Thymus (tissue), 11 donors: ENCODE results near the gene OCEL1. TPM values are rescaled to one million over a fixed set of nuclear protein-coding genes. Genes with fewer than 3 reads are reported as not detected.

ENCODE experiments used
- DNase-seq, 9 donors: peaks; one replicate each; pipeline ENCODE4 v3.0.0-alpha.2; 2013; ENCODE audit warnings: low spot score in 9 of 9, low read depth in 6 of 9, missing footprints in 1 of 9
- H3K27ac ChIP-seq, 2 donors: one replicate each; pipeline ENCODE4 v1.5.1; 2013; ENCODE audit warnings: control low read depth in 1 of 2, low read depth in 1 of 2, low read length in 1 of 2, mild to moderate bottlenecking in 1 of 2, moderate library complexity in 1 of 2
- H3K27me3 ChIP-seq, 2 donors: one replicate each; pipeline ENCODE4 v1.5.1; 2013; ENCODE audit warnings: low read length in 1 of 2; ENCODE audit not compliant: control insufficient read depth in 2 of 2, insufficient read depth in 1 of 2
- H3K36me3 ChIP-seq, 2 donors: one replicate each; pipeline ENCODE4 v1.5.1; 2013; ENCODE audit warnings: low read length in 1 of 2, mild to moderate bottlenecking in 1 of 2, moderate library complexity in 1 of 2; ENCODE audit not compliant: control insufficient read depth in 2 of 2, insufficient read depth in 2 of 2
- H3K4me1 ChIP-seq, 2 donors: one replicate each; pipeline ENCODE4 v1.5.1; 2013; ENCODE audit warnings: low read length in 2 of 2; ENCODE audit not compliant: control insufficient read depth in 2 of 2, insufficient read depth in 2 of 2
- H3K4me3 ChIP-seq, 2 donors: one replicate each; pipeline ENCODE4 v1.5.1; 2013; ENCODE audit warnings: low read length in 2 of 2, control low read depth in 1 of 2, mild to moderate bottlenecking in 1 of 2
- H3K9me3 ChIP-seq, 2 donors: one replicate each; pipeline ENCODE4 v1.5.1; 2013; ENCODE audit warnings: low read length in 1 of 2, mild to moderate bottlenecking in 1 of 2; ENCODE audit not compliant: control insufficient read depth in 2 of 2, insufficient read depth in 1 of 2
- WGBS: extraction: QIAGEN DNeasy Blood & Tissue Kit; methylation state at CpG from one replicate; pipeline ENCODE4 v1.1.7; 2013; 5-methylcytosine and 5-hydroxymethylcytosine counted together
- polyA plus RNA-seq: library from polyadenylated mRNA; stranded (reverse); fragments of 200-250 nt; gene quantifications from one replicate; pipeline ENCODE4 v1.2.3, GENCODE V29; 2013
- total RNA-seq: library from RNA; stranded (reverse); fragments of 120-200 nt; gene quantifications from one replicate; pipeline ENCODE4 v1.2.4, GENCODE V29; 2013
- donor health status: healthy.

The OCEL1 gene
- total and polyA plus RNA-seq, 2 donors: 6.2 to 24.8 TPM

DNA sequence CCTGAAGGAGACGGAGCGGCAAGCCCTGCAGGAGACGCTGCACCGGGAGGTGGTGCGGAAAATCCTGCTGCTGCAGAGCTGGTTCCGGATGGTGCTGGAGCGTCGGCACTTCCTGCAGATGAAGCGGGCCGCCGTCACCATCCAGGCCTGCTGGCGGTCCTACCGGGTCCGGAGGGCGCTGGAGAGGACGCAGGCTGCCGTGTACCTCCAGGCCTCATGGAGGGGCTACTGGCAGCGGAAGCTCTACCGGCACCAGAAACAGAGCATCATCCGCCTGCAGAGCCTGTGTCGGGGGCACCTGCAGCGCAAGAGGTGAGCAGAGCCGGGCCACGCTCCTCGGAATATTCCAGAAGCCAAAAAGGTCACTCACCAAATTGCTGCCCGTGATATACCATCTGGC lies 33.3 kb upstream of the OCEL1 start:
- H3K9me3 ChIP-seq: peaks cover 0 to 1% of the 10 kb centered on the region in 2 donors
- H3K27ac ChIP-seq: no peak overlapping the region
- WGBS: 99% methylated on average over 26 of the region's 26 CpGs
- peaks cover 3 to 5% of the 10 kb centered on the region in 2 donors for H3K4me1 ChIP-seq
- H3K36me3 ChIP-seq: peaks cover 70 to 75% of the 10 kb centered on the region in 2 donors
- DNase-seq: no peak
- H3K4me3 ChIP-seq: no peak overlapping the region
- no peaks in the 10 kb centered on the region for H3K27me3 ChIP-seq

GRCh38 chr19:17194608-17195007 lies 31.4 kb upstream of the OCEL1 start:
- no peak for DNase-seq
- H3K27me3 ChIP-seq: no peaks in the 10 kb centered on the region
- H3K9me3 ChIP-seq: peaks cover 0 to 1% of the 10 kb centered on the region in 2 donors
- peaks cover 3% of the 10 kb centered on the region in 2 donors for H3K4me1 ChIP-seq
- H3K36me3 ChIP-seq: peaks cover 68 to 81% of the 10 kb centered on the region in 2 donors
- no peak overlapping the region for H3K27ac ChIP-seq
- no peak overlapping the region for H3K4me3 ChIP-seq
- WGBS: 98% methylated on average over 16 of the region's 16 CpGs

DNA sequence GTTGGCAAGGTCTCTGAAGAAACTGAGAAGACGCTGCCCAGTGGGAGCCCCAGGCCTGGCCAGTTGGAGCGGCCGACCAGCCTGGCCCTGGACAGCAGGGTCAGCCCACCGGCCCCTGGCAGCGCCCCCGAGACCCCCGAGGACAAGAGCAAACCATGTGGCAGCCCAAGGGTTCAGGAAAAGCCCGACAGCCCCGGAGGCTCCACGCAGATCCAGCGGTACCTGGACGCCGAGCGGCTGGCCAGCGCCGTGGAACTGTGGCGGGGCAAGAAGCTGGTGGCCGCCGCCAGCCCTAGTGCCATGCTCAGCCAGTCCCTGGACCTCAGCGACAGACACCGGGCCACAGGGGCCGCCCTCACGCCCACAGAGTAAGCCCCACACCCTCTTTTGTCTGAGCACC lies 30.9 kb upstream of the OCEL1 start:
- Histone ChIP-seq H3K4me1 (peaks cover under 1 to 1% of the 10 kb centered on the region in 2 donors), H3K27ac (no peak overlapping the region), H3K27me3 (no peaks in the 10 kb centered on the region), H3K36me3 (peaks cover 68 to 83% of the 10 kb centered on the region in 2 donors), H3K9me3 (peaks cover 0 to 1% of the 10 kb centered on the region in 2 donors), H3K4me3 (no peak overlapping the region)
- no peak for DNase-seq
- WGBS: 99% methylated on average over 23 of the region's 23 CpGs

DNA sequence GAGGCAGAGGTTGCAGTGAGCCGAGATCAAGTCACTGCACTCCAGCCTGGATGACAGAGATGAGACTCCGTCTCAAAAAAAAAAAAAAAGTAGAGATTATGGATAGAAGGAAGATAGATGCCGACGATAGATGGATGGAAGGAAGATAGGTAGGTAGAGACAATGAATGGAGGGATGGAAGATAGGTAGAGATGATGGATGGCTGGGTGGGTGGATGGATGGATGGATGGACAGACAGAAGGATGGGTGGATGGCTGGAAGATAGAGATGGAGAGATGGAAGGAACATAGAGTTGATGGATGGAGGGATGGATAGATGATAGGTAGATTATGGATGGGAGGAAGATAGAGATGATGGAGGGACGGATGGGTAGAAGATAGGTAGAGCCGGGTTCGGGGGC lies 29.4 kb upstream of the OCEL1 start:
- Histone ChIP-seq H3K36me3 (peaks cover 72 to 83% of the 10 kb centered on the region in 2 donors), H3K27me3 (no peaks in the 10 kb centered on the region), H3K4me1 (no peaks in the 10 kb centered on the region), H3K4me3 (no peak overlapping the region), H3K27ac (no peak overlapping the region), H3K9me3 (peaks cover 1 to 4% of the 10 kb centered on the region in 2 donors)
- no peak for DNase-seq
- WGBS: 98% methylated on average over 7 of the region's 7 CpGs

- Histone ChIP-seq H3K4me3 (no peak overlapping the region), H3K9me3 (peaks cover 0 to 4% of the 10 kb centered on the region in 2 donors), H3K36me3 (peaks cover 76 to 84% of the 10 kb centered on the region in 2 donors), H3K4me1 (no peaks in the 10 kb centered on the region), H3K27ac (no peak overlapping the region), H3K27me3 (no peaks in the 10 kb centered on the region)
- WGBS: 98% methylated on average over 16 of the region's 16 CpGs
- no peak for DNase-seq
These were observed 28.4 kb upstream of the OCEL1 start for GRCh38 chr19:17197666-17198065.

GRCh38 chr19:17200408-17201079 lies 25.5 kb upstream of the OCEL1 start:
- H3K4me1 ChIP-seq: no peaks in the 10 kb centered on the region
- no peak overlapping the region for H3K4me3 ChIP-seq
- no peak overlapping the region for H3K27ac ChIP-seq
- no peaks in the 10 kb centered on the region for H3K27me3 ChIP-seq
- 95% methylated on average over 16 of the region's 16 CpGs for WGBS
- DNase-seq: no peak
- peaks cover 0 to 4% of the 10 kb centered on the region in 2 donors for H3K9me3 ChIP-seq
- H3K36me3 ChIP-seq: peaks cover 62 to 77% of the 10 kb centered on the region in 2 donors

GRCh38 chr19:17202249-17202648 lies 23.8 kb upstream of the OCEL1 start:
- Histone ChIP-seq H3K4me1 (no peaks in the 10 kb centered on the region), H3K36me3 (peaks cover 70 to 92% of the 10 kb centered on the region in 2 donors), H3K27ac (no peak overlapping the region), H3K4me3 (no peak overlapping the region), H3K27me3 (no peaks in the 10 kb centered on the region), H3K9me3 (peaks cover 0 to 4% of the 10 kb centered on the region in 2 donors)
- no peak for DNase-seq
- WGBS: 98% methylated on average over 9 of the region's 9 CpGs

DNA sequence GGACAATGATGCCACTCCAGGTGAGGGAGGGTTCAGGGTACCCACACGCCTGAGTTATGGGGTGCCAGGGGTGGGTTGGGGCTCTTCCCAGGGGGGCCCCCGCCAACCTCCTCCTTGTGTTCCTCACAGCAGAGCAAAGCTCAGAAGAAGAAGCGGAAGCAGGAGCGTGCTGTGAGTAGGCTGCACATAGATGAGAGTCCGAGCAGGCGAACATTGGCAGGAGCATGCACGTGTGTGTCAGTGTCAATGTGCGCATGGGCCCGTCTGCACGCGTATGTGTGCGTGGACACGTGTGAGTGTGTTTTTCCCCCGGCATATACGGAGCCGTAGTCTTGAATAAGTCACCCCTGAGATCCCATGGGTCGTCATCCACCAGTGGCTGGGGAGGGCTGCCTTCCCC lies 23.3 kb upstream of the OCEL1 start:
- WGBS: 93% methylated on average over 17 of the region's 17 CpGs
- Histone ChIP-seq H3K9me3 (peaks cover 0 to 4% of the 10 kb centered on the region in 2 donors), H3K27me3 (no peaks in the 10 kb centered on the region), H3K36me3 (peaks cover 66 to 88% of the 10 kb centered on the region in 2 donors), H3K4me3 (no peak overlapping the region), H3K4me1 (no peaks in the 10 kb centered on the region), H3K27ac (no peak overlapping the region)
- DNase-seq: no peak

GRCh38 chr19:17205237-17206140 lies 20.5 kb upstream of the OCEL1 start:
- Histone ChIP-seq H3K27me3 (no peaks in the 10 kb centered on the region), H3K4me3 (no peak overlapping the region), H3K4me1 (peaks cover 0 to 2% of the 10 kb centered on the region in 2 donors), H3K9me3 (peaks cover 0 to 1% of the 10 kb centered on the region in 2 donors), H3K36me3 (peaks cover 67 to 80% of the 10 kb centered on the region in 2 donors), H3K27ac (no peak overlapping the region)
- peak in 2 of 9 donors; percentile 47 to 63 for DNase-seq
- WGBS: 95% methylated on average over 27 of the region's 27 CpGs
